HG03432 (cell line): ENCODE results near the gene PSORS1C2.

ENCODE experiments used
- ATAC-seq: cut with Tn5 transposase; IDR thresholded peaks from one replicate; pipeline ENCODE4 v1.9.1; 2021; ENCODE audit warnings: mild to moderate bottlenecking, moderate library complexity; ENCODE audit not compliant: unreplicated experiment

Gene PSORS1C2

GRCh38 chr6:31142361-31142761 lies 3.5 kb upstream of the PSORS1C2 start:
- no peak for ATAC-seq

GRCh38 chr6:31140643-31141042 lies 1.8 kb upstream of the PSORS1C2 start:
- no peak for ATAC-seq

GRCh38 chr6:31139599-31139998 lies 733 bp upstream of the PSORS1C2 start:
- no peak for ATAC-seq

GRCh38 chr6:31135710-31136109 lies 3.2 kb downstream of the PSORS1C2 start:
- ATAC-seq, result no peak

- ATAC-seq, result no peak
Measured at GRCh38 chr6:31132806-31133205, 6.1 kb downstream of the PSORS1C2 start.

GRCh38 chr6:31131595-31131994 lies 7.3 kb downstream of the PSORS1C2 start:
- ATAC-seq, result no peak

GRCh38 chr6:31130751-31131150 lies 8.1 kb downstream of the PSORS1C2 start:
- no peak for ATAC-seq

GRCh38 chr6:31129130-31129529 lies 9.7 kb downstream of the PSORS1C2 start:
- no peak for ATAC-seq

GRCh38 chr6:31128093-31128676 lies 10.7 kb downstream of the PSORS1C2 start:
- no peak for ATAC-seq

GRCh38 chr6:31126396-31127175 lies 12.3 kb downstream of the PSORS1C2 start:
- no peak for ATAC-seq

GRCh38 chr6:31125586-31126363 lies 13.1 kb downstream of the PSORS1C2 start:
- no peak for ATAC-seq

- ATAC-seq, result no peak
Measured at GRCh38 chr6:31125162-31125561, 13.7 kb downstream of the PSORS1C2 start.

- ATAC-seq, result no peak
Measured at GRCh38 chr6:31122791-31123706, 15.8 kb downstream of the PSORS1C2 start.

GRCh38 chr6:31121131-31121790 lies 17.6 kb downstream of the PSORS1C2 start:
- ATAC-seq, result no peak

GRCh38 chr6:31120151-31120915 lies 18.5 kb downstream of the PSORS1C2 start, which contains the start of gene CDSN:
TSS of gene CDSN (minus strand) at chr6:31120446. CDS start at chr6:31120419, 27 bp downstream.
- ATAC-seq, result no peak

GRCh38 chr6:31118178-31118577 lies 20.7 kb downstream of the PSORS1C2 start:
- ATAC-seq, result no peak

- ATAC-seq, result no peak
Measured at GRCh38 chr6:31116661-31117385, 22.0 kb downstream of the PSORS1C2 start.

GRCh38 chr6:31115941-31116560 lies 22.8 kb downstream of the PSORS1C2 start:
- no peak for ATAC-seq
